ENCODE results near the gene WDR18.
A peak's percentile ranks its signal among the peaks of the same experiment; 100 is the strongest.

WDR18 gene

GRCh38 chr19:993361-993830 lies 9.3 kb downstream of the WDR18 start:
- no peak for DNase-seq

- DNase-seq = no peak
These were observed 9.8 kb downstream of the WDR18 start for GRCh38 chr19:993831-994393.

- no peak for DNase-seq
These were observed 10.4 kb downstream of the WDR18 start for GRCh38 chr19:994516-994915.

GRCh38 chr19:995051-995827 lies 11.1 kb downstream of the WDR18 start:
- no peak for DNase-seq

GRCh38 chr19:996051-996838 lies 12.1 kb downstream of the WDR18 start:
- DNase-seq = peak; percentile 74

- DNase-seq = no peak
These were observed 13.9 kb downstream of the WDR18 start for GRCh38 chr19:998064-998463.

GRCh38 chr19:999379-999719 lies 15.2 kb downstream of the WDR18 start:
- DNase-seq = no peak

GRCh38 chr19:1000095-1000494 lies 15.9 kb downstream of the WDR18 start, which contains the start of gene GRIN3B:
Gene GRIN3B (plus strand): TSS chr19:1000419. CDS start chr19:1000438, 19 bp downstream.
- DNase-seq = peak; percentile 71

GRCh38 chr19:1000591-1001537 lies 16.7 kb downstream of the WDR18 start:
- DNase-seq = no peak

GRCh38 chr19:1001538-1002166 lies 17.5 kb downstream of the WDR18 start:
- peak; percentile 76 for DNase-seq

- no peak for DNase-seq
These were observed 18.5 kb downstream of the WDR18 start for GRCh38 chr19:1002600-1002999.

- no peak for DNase-seq
These were observed 19.1 kb downstream of the WDR18 start for GRCh38 chr19:1003283-1003682.

- DNase-seq = no peak
These were observed 20.2 kb downstream of the WDR18 start for GRCh38 chr19:1004204-1004802.

GRCh38 chr19:1004803-1005664 lies 20.9 kb downstream of the WDR18 start:
- DNase-seq = no peak

- no peak for DNase-seq
These were observed 22.7 kb downstream of the WDR18 start for GRCh38 chr19:1006711-1007398.

- no peak for DNase-seq
These were observed 23.5 kb downstream of the WDR18 start for GRCh38 chr19:1007399-1008251.

- no peak for DNase-seq
These were observed 24.3 kb downstream of the WDR18 start for GRCh38 chr19:1008268-1009040.
